ENCODE results near the gene PLA2G5.

DNA sequence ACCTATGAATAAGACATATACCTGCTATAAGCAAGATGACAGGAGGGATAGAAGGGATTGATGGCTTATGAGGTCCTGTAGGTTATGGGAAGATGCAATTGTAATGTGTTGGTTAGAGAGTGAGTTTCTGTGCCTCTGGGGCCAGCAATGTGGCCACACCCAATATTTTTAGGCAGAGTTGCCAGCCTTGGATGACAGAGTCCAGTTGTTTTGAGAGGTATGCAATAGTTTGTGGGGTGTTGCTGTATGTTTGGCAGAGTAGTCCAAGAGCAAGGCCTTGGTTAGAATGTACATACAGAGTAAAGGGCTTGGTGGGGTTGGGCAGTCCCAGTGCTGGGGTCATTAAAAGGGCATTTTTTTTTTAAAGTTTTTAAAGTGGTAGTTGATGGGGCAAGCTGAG is 36.6 kb upstream of the PLA2G5 start:
- TF ChIP-seq, protein P1, sequence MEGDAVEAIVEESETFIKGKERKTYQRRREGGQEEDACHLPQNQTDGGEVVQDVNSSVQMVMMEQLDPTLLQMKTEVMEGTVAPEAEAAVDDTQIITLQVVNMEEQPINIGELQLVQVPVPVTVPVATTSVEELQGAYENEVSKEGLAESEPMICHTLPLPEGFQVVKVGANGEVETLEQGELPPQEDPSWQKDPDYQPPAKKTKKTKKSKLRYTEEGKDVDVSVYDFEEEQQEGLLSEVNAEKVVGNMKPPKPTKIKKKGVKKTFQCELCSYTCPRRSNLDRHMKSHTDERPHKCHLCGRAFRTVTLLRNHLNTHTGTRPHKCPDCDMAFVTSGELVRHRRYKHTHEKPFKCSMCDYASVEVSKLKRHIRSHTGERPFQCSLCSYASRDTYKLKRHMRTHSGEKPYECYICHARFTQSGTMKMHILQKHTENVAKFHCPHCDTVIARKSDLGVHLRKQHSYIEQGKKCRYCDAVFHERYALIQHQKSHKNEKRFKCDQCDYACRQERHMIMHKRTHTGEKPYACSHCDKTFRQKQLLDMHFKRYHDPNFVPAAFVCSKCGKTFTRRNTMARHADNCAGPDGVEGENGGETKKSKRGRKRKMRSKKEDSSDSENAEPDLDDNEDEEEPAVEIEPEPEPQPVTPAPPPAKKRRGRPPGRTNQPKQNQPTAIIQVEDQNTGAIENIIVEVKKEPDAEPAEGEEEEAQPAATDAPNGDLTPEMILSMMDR (IDR thresholded peaks at IDR 0.05): no peak
- TF ChIP-seq POLR2A (IDR thresholded peaks at IDR 0.05): no peak
